ENCODE results near the gene KIF1A.

Gene KIF1A

DNA sequence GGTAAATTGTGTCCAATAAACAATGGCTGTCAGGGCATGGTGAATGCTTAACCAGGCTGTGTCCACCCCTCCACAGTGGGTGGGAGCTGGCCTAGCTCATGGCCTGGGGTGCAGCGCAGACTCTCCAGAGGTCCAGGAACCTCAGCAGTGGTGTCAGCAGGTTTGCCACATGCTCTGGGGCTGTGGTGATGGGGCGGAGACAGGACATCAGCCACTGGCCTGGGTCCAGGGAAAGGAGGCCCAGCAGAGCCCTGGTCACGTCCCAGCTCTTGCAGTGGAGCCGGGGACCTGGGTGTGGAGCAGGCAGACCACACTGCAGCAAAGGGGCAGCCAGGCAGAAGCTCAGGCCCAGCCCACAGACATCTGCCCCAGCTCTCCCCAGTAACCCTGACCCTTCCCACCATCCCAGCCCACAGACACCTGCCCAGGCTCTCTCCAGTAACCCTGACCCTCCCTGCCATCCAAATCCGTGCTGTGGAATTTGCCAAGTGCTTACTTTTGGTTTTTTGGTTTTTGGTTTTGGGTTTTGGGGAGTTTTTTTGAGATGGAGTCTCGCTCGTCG is 13.8 kb upstream of the KIF1A start:
- DNase-seq (ENCODE audit: extremely low read depth, insufficient read length): no peak
- no peak overlapping the region for H3K4me3 ChIP-seq (replicated peaks; ENCODE audit: low read depth, low read length)
- no peaks in the 10 kb centered on the region for H3K36me3 ChIP-seq (ENCODE audit: control insufficient read depth, insufficient read depth, low read length)
- no peak for TF ChIP-seq CTCF (IDR thresholded peaks at IDR 0.05; ENCODE audit: insufficient read depth, low read length, poor library complexity, severe bottlenecking)
- H3K27me3 ChIP-seq (replicated peaks; ENCODE audit: control insufficient read depth, insufficient read depth, low read length): peaks cover 2% of the 10 kb centered on the region; the same call in 1 of the 2 replicates

- TF ChIP-seq CTCF (IDR thresholded peaks at IDR 0.05; ENCODE audit: insufficient read depth, low read length, poor library complexity, severe bottlenecking): no peak
- H3K4me3 ChIP-seq (replicated peaks; ENCODE audit: low read depth, low read length): no peak overlapping the region
- H3K36me3 ChIP-seq (ENCODE audit: control insufficient read depth, insufficient read depth, low read length): no peaks in the 10 kb centered on the region
- no peak for DNase-seq (ENCODE audit: extremely low read depth, insufficient read length)
- H3K27me3 ChIP-seq (replicated peaks; ENCODE audit: control insufficient read depth, insufficient read depth, low read length): peaks cover 2% of the 10 kb centered on the region; the same call in 1 of the 2 replicates
Measured at GRCh38 chr2:240832921-240833494, 13.0 kb upstream of the KIF1A start.

DNA sequence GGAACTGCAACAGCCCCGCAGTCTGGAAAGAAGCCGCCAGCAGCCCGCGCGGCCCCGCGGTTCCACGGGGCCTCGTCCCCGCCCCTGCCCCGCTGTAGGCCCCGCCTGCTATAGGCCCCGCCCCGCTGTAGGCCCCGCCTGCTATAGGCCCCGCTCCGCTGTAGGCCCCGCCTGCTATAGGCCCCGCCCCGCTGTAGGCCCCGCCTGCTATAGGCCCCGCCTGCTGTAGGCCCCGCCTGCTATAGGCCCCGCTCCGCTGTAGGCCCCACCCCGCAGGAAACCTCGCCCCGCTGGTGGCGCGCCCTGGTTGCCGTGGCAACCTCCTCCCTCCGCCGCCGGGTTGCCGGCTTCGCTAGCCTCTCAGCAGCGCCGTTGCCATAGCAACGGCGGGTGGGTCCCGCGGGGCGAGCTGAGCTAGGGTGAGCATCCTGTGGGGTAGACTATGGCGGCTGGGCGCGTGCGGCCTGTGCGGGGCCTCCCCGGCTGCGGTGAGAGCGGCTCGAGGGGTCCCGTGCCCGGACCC is 12.2 kb upstream of the KIF1A start:
- H3K27me3 ChIP-seq (replicated peaks; ENCODE audit: control insufficient read depth, insufficient read depth, low read length): peaks cover 2% of the 10 kb centered on the region; the same call in 1 of the 2 replicates
- peak; percentile 94 for DNase-seq (ENCODE audit: extremely low read depth, insufficient read length)
- H3K36me3 ChIP-seq (ENCODE audit: control insufficient read depth, insufficient read depth, low read length): no peaks in the 10 kb centered on the region
- no peak for TF ChIP-seq CTCF (IDR thresholded peaks at IDR 0.05; ENCODE audit: insufficient read depth, low read length, poor library complexity, severe bottlenecking)
- no peak overlapping the region for H3K4me3 ChIP-seq (replicated peaks; ENCODE audit: low read depth, low read length)

DNA sequence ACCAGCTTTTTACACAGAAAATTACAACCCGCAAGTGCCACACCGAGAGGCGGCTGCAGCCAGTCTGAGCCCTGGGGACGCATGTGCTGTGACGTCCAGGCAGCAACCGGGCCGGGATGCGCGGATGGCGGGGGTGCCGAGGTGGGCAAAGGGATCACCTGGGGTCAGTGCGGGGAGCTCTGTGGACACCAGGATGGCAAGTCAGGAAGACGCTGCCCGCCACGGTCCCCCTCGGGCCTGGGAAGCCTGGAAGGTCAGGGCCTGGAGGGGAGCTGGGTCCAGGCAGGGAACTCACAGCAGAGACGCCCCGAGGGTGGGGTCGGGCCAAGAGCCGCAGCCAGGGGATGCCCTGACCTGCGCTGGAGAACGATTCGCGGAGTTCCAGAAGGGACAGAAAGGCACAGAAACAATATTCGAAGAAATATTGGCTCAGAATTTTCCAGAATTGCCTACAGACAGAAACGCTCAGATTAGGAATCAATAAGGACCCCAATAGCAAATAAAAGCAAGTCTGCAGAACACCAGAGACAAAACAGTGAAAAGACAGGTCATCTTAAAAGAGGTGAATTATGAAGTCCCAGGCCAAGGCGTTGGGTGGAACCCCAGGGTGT is 11.7 kb upstream of the KIF1A start:
- no peak for DNase-seq (ENCODE audit: extremely low read depth, insufficient read length)
- Histone ChIP-seq H3K4me3 (replicated peaks; ENCODE audit: low read depth, low read length) (no peak overlapping the region), H3K36me3 (ENCODE audit: control insufficient read depth, insufficient read depth, low read length) (no peaks in the 10 kb centered on the region), H3K27me3 (replicated peaks; ENCODE audit: control insufficient read depth, insufficient read depth, low read length) (no peaks in the 10 kb centered on the region; the same call in 1 of the 2 replicates)
- no peak for TF ChIP-seq CTCF (IDR thresholded peaks at IDR 0.05; ENCODE audit: insufficient read depth, low read length, poor library complexity, severe bottlenecking)

- no peak for TF ChIP-seq CTCF (IDR thresholded peaks at IDR 0.05; ENCODE audit: insufficient read depth, low read length, poor library complexity, severe bottlenecking)
Measured at GRCh38 chr2:240825476-240825875, 5.5 kb upstream of the KIF1A start.

More at GRCh38 chr2:240825476-240825875, 5.5 kb upstream of the KIF1A start:
- H3K36me3 ChIP-seq (ENCODE audit: control insufficient read depth, insufficient read depth, low read length): no peaks in the 10 kb centered on the region
- DNase-seq (ENCODE audit: extremely low read depth, insufficient read length): no peak
- H3K4me3 ChIP-seq (replicated peaks; ENCODE audit: low read depth, low read length): no peak overlapping the region
- H3K27me3 ChIP-seq (replicated peaks; ENCODE audit: control insufficient read depth, insufficient read depth, low read length): no peaks in the 10 kb centered on the region; the same call in none of the 2 replicates

Measured in GM06990 (cell line).